Measurements from ENCODE around the gene PXMP4. TPM values are rescaled to one million over a fixed set of nuclear protein-coding genes. Genes with fewer than 3 reads are reported as not detected.

Gene PXMP4
- total and polyA plus RNA-seq, 9 of the 15 experiments (the other 6 are each of a cell fraction or from before 2014, with no cell fraction given): 4.8 to 29.1 (median 6.8) TPM

- TF ChIP-seq BCLAF1 (IDR thresholded peaks at IDR 0.05; ENCODE audit: borderline replicate concordance in 1 of 2, control insufficient read depth in 1 of 2, low read depth in 2 of 2, low read length in 1 of 2): peak in 1 of 2 experiments; percentile 76; a peak in 1 of 4 replicates
- TF ChIP-seq ZNF586 (CRISPR knock-in tag; conservative IDR thresholded peaks at IDR 0.05): 0 out of 2 replicates have a peak, but pooled peaks have one; percentile 42
- no peak for TF ChIP-seq MBD2 (IDR thresholded peaks at IDR 0.05; ENCODE audit: borderline replicate concordance, low read depth)
- no peak for TF ChIP-seq FOXJ3 (CRISPR knock-in tag; IDR thresholded peaks at IDR 0.05)
- TF ChIP-seq TFE3 (CRISPR knock-in tag; IDR thresholded peaks at IDR 0.05): no peak
- peak; percentile 75 for TF ChIP-seq U2AF1 (optimal IDR thresholded peaks at IDR 0.05; ENCODE audit: low read depth, low read length)
- TF ChIP-seq JUN (IDR thresholded peaks at IDR 0.05; ENCODE audit: borderline replicate concordance, low read depth, low read length): no peak
- no peak for TF ChIP-seq JUN (CRISPR knock-in tag; IDR thresholded peaks at IDR 0.05; ENCODE audit: borderline replicate concordance)
- no peak for TF ChIP-seq ELK1 (CRISPR knock-in tag; IDR thresholded peaks at IDR 0.05)
- no peak for TF ChIP-seq SREBF2 (CRISPR knock-in tag; IDR thresholded peaks at IDR 0.05)
- peak; percentile 50; the same call in 1 of the 2 replicates for TF ChIP-seq ZBTB9 (CRISPR knock-in tag; IDR thresholded peaks at IDR 0.05)
- no peak for TF ChIP-seq ZNF668 (CRISPR knock-in tag; IDR thresholded peaks at IDR 0.05)
- no peak for TF ChIP-seq MED1 (CRISPR knock-in tag; IDR thresholded peaks at IDR 0.05; ENCODE audit: borderline replicate concordance)
- peak; percentile 72 for TF ChIP-seq ETS1 (conservative IDR thresholded peaks at IDR 0.05; ENCODE audit: control insufficient read depth, low read depth, low read length)
- no peak for TF ChIP-seq MEF2A (IDR thresholded peaks at IDR 0.05; ENCODE audit: control insufficient read depth, low read depth, low read length)
- TF ChIP-seq NR2C2 (CRISPR knock-in tag; IDR thresholded peaks at IDR 0.05): no peak
- peak; percentile 53; the same call in 1 of the 2 replicates for TF ChIP-seq NR2C2 (tag; IDR thresholded peaks at IDR 0.05)
Observed at GRCh38 chr20:33663161-33664084, 56.7 kb downstream of the PXMP4 start (continued).
